Measurements from ENCODE around the gene IFT80.
"Not testable (repeated sequence)": the region's sequence is repeated elsewhere in the genome, so short reads cannot be mapped to it uniquely, and the experiment has no call there.

The IFT80 gene

GRCh38 chr3:160400030-160400701 lies 1.1 kb upstream of the IFT80 start:
- no peak for DNase-seq

GRCh38 chr3:160398820-160399124 lies 253 bp downstream of the IFT80 start:
- DNase-seq: no peak

GRCh38 chr3:160395297-160395696 lies 3.7 kb downstream of the IFT80 start:
- no peak for DNase-seq

GRCh38 chr3:160394009-160394392 lies 5.0 kb downstream of the IFT80 start:
- DNase-seq: no peak

- no peak for DNase-seq
Observed at GRCh38 chr3:160393346-160394008, 5.5 kb downstream of the IFT80 start.

GRCh38 chr3:160392798-160393197 lies 6.2 kb downstream of the IFT80 start:
- no peak for DNase-seq

- no peak for DNase-seq
Observed at GRCh38 chr3:160390565-160391138, 8.4 kb downstream of the IFT80 start.

GRCh38 chr3:160384639-160385318 lies 14.2 kb downstream of the IFT80 start:
- DNase-seq: no peak

GRCh38 chr3:160381470-160381869 lies 17.6 kb downstream of the IFT80 start:
- DNase-seq: no peak

- DNase-seq: no peak
Observed at GRCh38 chr3:160379628-160380214, 19.3 kb downstream of the IFT80 start.

GRCh38 chr3:160378331-160379109 lies 20.5 kb downstream of the IFT80 start:
- DNase-seq: no peak

- DNase-seq: no peak
Observed at GRCh38 chr3:160376681-160377080, 22.3 kb downstream of the IFT80 start.

GRCh38 chr3:160374925-160375324 lies 24.1 kb downstream of the IFT80 start:
- DNase-seq: no peak

GRCh38 chr3:160374472-160374871 lies 24.6 kb downstream of the IFT80 start:
- no peak for DNase-seq

GRCh38 chr3:160373655-160374054 lies 25.4 kb downstream of the IFT80 start:
- no peak for DNase-seq

- no peak for DNase-seq
Observed at GRCh38 chr3:160372780-160373179, 26.2 kb downstream of the IFT80 start.

GRCh38 chr3:160370987-160371857 lies 27.8 kb downstream of the IFT80 start:
- DNase-seq: no peak

GRCh38 chr3:160369784-160370183 lies 29.2 kb downstream of the IFT80 start:
- DNase-seq: no peak

- no peak for DNase-seq
Observed at GRCh38 chr3:160368804-160369203, 30.2 kb downstream of the IFT80 start.

- DNase-seq: no peak
Observed at GRCh38 chr3:160365869-160366522, 33.0 kb downstream of the IFT80 start.

GRCh38 chr3:160362896-160363295 lies 36.1 kb downstream of the IFT80 start:
- DNase-seq: not testable (repeated sequence)
